H1 (cell line): ENCODE results near the gene SZT2. TPM values are rescaled to one million over a fixed set of nuclear protein-coding genes. Genes with fewer than 3 reads are reported as not detected.

ENCODE experiments used
- CTCF ChIA-PET: fragments of 300-600 bp; sonication (Branson Sonifier 250); formaldehyde crosslinking; loops from one replicate; lab custom pipeline; 2021; ENCODE audit not compliant: partially characterized antibody; lab: Charles Lee
- POLR2A ChIA-PET: fragments of 300-600 bp; sonication (Branson Sonifier 250); formaldehyde crosslinking; loops from one replicate; lab custom pipeline; 2021; ENCODE audit warnings: inconsistent platforms; ENCODE audit not compliant: partially characterized antibody; lab: Charles Lee
- DNase-seq, 2 experiments: peaks; one replicate each; pipeline versions ENCODE4 v3.0.0 to v3.0.0-alpha.2; 2010 to 2022; ENCODE audit warnings: low spot score in 2 of 2, low read depth in 1 of 2, mixed read lengths in 1 of 2
- FAIRE-seq: peaks from 2 replicates; lab custom pipeline; 2011; peaks lifted over from hg19 to GRCh38; lab: Jason Lieb, UNC
- H2AFZ ChIP-seq: 2 replicates; pipeline ENCODE4 v1.8.1; 2012; ENCODE audit warnings: low read length, inconsistent platforms
- H2AK5ac ChIP-seq: 2 replicates; pipeline ENCODE4 v1.6.1; 2013; ENCODE audit warnings: low read depth, low read length
- H2BK120ac ChIP-seq: replicated peaks from 2 replicates; pipeline ENCODE3; 2013; ENCODE audit warnings: low read depth, low read length, inconsistent platforms
- H2BK12ac ChIP-seq: 2 replicates; pipeline ENCODE4 v1.6.1; 2013; ENCODE audit warnings: low read depth, low read length
- H2BK15ac ChIP-seq: 2 replicates; pipeline ENCODE4 v1.6.1; 2013; ENCODE audit warnings: low read length
- H2BK20ac ChIP-seq: 2 replicates; pipeline ENCODE4 v1.6.1; 2013; ENCODE audit warnings: low read length
- H2BK5ac ChIP-seq: 2 replicates; pipeline ENCODE4 v1.6.1; 2013; ENCODE audit warnings: low read depth, low read length
- H3K14ac ChIP-seq: 2 replicates; pipeline ENCODE4 v1.6.1; 2013; ENCODE audit warnings: inconsistent platforms; ENCODE audit not compliant: insufficient read length
- H3K18ac ChIP-seq: 2 replicates; pipeline ENCODE4 v1.6.1; 2013; ENCODE audit warnings: low read length; ENCODE audit errors: extremely low read depth
- H3K23ac ChIP-seq: 2 replicates; pipeline ENCODE4 v1.6.1; 2013; ENCODE audit warnings: inconsistent platforms; ENCODE audit not compliant: insufficient read length
- H3K23me2 ChIP-seq: 2 replicates; pipeline ENCODE4 v1.6.1; 2013; ENCODE audit warnings: low read depth, low read length
- H3K27ac ChIP-seq: 2 replicates; pipeline ENCODE4 v1.6.1; 2011; ENCODE audit warnings: low read depth, low read length, inconsistent platforms
- H3K27me3 ChIP-seq, 4 experiments: replicated peaks in 1 of 4; 1 replicate in 1 of 4; 2 replicates in 3 of 4; pipeline versions ENCODE4 v1.6.1 to v1.8.1; 2011 to 2013; ENCODE audit warnings: low read length in 3 of 4, mild to moderate bottlenecking in 3 of 4, inconsistent platforms in 2 of 4, mixed read lengths in 2 of 4, moderate library complexity in 1 of 4; ENCODE audit not compliant: control insufficient read depth in 3 of 4, insufficient read depth in 3 of 4; ENCODE audit errors: extremely low read depth in 1 of 4
- H3K36me3 ChIP-seq, 4 experiments: 2 replicates each; pipeline versions ENCODE4 v1.6.1 to v1.8.1; 2011 to 2013; ENCODE audit warnings: mild to moderate bottlenecking in 4 of 4, low read length in 3 of 4, moderate library complexity in 2 of 4, control low read depth in 1 of 4, inconsistent platforms in 1 of 4; ENCODE audit not compliant: insufficient read depth in 4 of 4, control insufficient read depth in 2 of 4
- H3K4ac ChIP-seq: replicated peaks from 2 replicates; pipeline ENCODE3; 2013; ENCODE audit warnings: low read length, low read depth, mixed read lengths, inconsistent platforms; ENCODE audit not compliant: insufficient read length
- H3K4me1 ChIP-seq, 4 experiments: replicated peaks in 1 of 4; 1 replicate in 1 of 4; 2 replicates in 3 of 4; pipeline versions ENCODE4 v1.6.1 to v1.8.1; 2011 to 2013; ENCODE audit warnings: low read length in 3 of 4, inconsistent platforms in 2 of 4, mixed read lengths in 1 of 4; ENCODE audit not compliant: insufficient read depth in 4 of 4, control insufficient read depth in 3 of 4
- H3K4me2 ChIP-seq, 2 experiments: 2 replicates each; pipeline versions ENCODE4 v1.6.1 to v1.8.1; 2011 to 2013; ENCODE audit warnings: low read depth in 2 of 2, low read length in 2 of 2, control low read depth in 1 of 2, inconsistent platforms in 1 of 2, mild to moderate bottlenecking in 1 of 2; ENCODE audit not compliant: insufficient read depth in 1 of 2
- H3K4me3 ChIP-seq, 4 experiments: fragments of 200-600, 300-600 bp in 1 of 4; sonication (generic), shearing (Covaris generic), sonication (Bioruptor Twin) in 1 of 4; 2 replicates each; pipeline versions ENCODE4 v1.5.1 to v1.8.1; 2011 to 2016; ENCODE audit warnings: low read length in 4 of 4, low read depth in 3 of 4, control low read depth in 2 of 4, inconsistent platforms in 2 of 4, mild to moderate bottlenecking in 2 of 4, mixed read lengths in 1 of 4, moderate library complexity in 1 of 4; ENCODE audit not compliant: insufficient read depth in 2 of 4; ENCODE audit errors: extremely low read depth in 1 of 4
- H3K56ac ChIP-seq: replicated peaks from 2 replicates; pipeline ENCODE3; 2013; ENCODE audit warnings: low read depth, mild to moderate bottlenecking, mixed read lengths, low read length, inconsistent platforms; ENCODE audit not compliant: insufficient read length
- H3K79me1 ChIP-seq: 2 replicates; pipeline ENCODE4 v1.6.1; 2013; ENCODE audit warnings: low read depth, low read length, control low read depth
- H3K79me2 ChIP-seq, 2 experiments: 2 replicates each; pipeline versions ENCODE4 v1.6.1 to v1.8.1; 2012 to 2013; ENCODE audit warnings: low read length in 2 of 2, mild to moderate bottlenecking in 2 of 2, inconsistent platforms in 1 of 2; ENCODE audit not compliant: insufficient read depth in 2 of 2, control insufficient read depth in 1 of 2
- H3K9ac ChIP-seq, 4 experiments: replicated peaks in 1 of 4; 1 replicate in 1 of 4; 2 replicates in 3 of 4; pipeline versions ENCODE4 v1.6.1 to v1.8.1; 2011 to 2013; ENCODE audit warnings: low read depth in 3 of 4, low read length in 3 of 4, control low read depth in 2 of 4, mild to moderate bottlenecking in 2 of 4, moderate library complexity in 2 of 4, inconsistent platforms in 1 of 4; ENCODE audit errors: extremely low read depth in 1 of 4
- H3K9me3 ChIP-seq, 2 experiments: 2 replicates each; pipeline versions ENCODE4 v1.6.1 to v1.8.1; 2012 to 2013; ENCODE audit warnings: mild to moderate bottlenecking in 2 of 2, moderate library complexity in 2 of 2, control low read depth in 1 of 2, inconsistent platforms in 1 of 2, low read depth in 1 of 2, low read length in 1 of 2, mixed read lengths in 1 of 2; ENCODE audit not compliant: insufficient read depth in 2 of 2
- H4K20me1 ChIP-seq, 2 experiments: replicated peaks in 1 of 2; 2 replicates each; pipeline versions ENCODE3 to v1.8.1; 2011 to 2013; ENCODE audit warnings: inconsistent platforms in 2 of 2, low read length in 2 of 2, mild to moderate bottlenecking in 1 of 2; ENCODE audit not compliant: insufficient read depth in 2 of 2, control insufficient read depth in 1 of 2
- H4K5ac ChIP-seq: 2 replicates; pipeline ENCODE4 v1.6.1; 2013; ENCODE audit warnings: low read length, low read depth, mixed read lengths, inconsistent platforms; ENCODE audit not compliant: insufficient read length
- H4K8ac ChIP-seq: 2 replicates; pipeline ENCODE4 v1.8.0; 2013; ENCODE audit warnings: mild to moderate bottlenecking, moderate library complexity, low read length, inconsistent platforms; ENCODE audit not compliant: insufficient read depth; ENCODE audit errors: extremely low read depth
- H4K91ac ChIP-seq: replicated peaks from 2 replicates; pipeline ENCODE3; 2013; ENCODE audit warnings: low read length, mixed read lengths, inconsistent platforms; ENCODE audit not compliant: insufficient read length
- GABPA ChIP-seq: IDR thresholded peaks from 2 replicates; pipeline ENCODE4 v1.6.1; 2011; ENCODE audit warnings: mild to moderate bottlenecking, low read length, moderate library complexity, borderline replicate concordance; ENCODE audit not compliant: insufficient read depth
- NANOG ChIP-seq: IDR thresholded peaks from 2 replicates; pipeline ENCODE4 v1.6.1; 2011; ENCODE audit warnings: low read length, low read depth, mild to moderate bottlenecking, inconsistent platforms; ENCODE audit not compliant: insufficient read depth, poor library complexity, severe bottlenecking
- POLR2AphosphoS5 ChIP-seq: IDR thresholded peaks from 2 replicates; pipeline ENCODE4 v1.6.1; 2011; ENCODE audit warnings: low read depth, low read length
- SUZ12 ChIP-seq: fragments of 200-600 bp; sonication (generic); IDR thresholded peaks from 2 replicates; pipeline ENCODE4 v1.6.1; 2012; ENCODE audit warnings: mild to moderate bottlenecking, inconsistent platforms, low read length, moderate library complexity, mixed read lengths
- WGBS, 2 experiments: shearing (Covaris generic) in 1 of 2; methylation state at CpG; one replicate each; pipeline versions ENCODE4 v1.1.6 to v1.1.7; 2013 to 2015; ENCODE audit warnings: low lambda C conversion rate in 2 of 2, mixed read lengths in 2 of 2, inconsistent platforms in 1 of 2, low coverage in 1 of 2, missing lambda C conversion rate in 1 of 2; ENCODE audit not compliant: insufficient replicate concordance in 2 of 2, insufficient coverage in 1 of 2, insufficient read length in 1 of 2; ENCODE audit errors: extremely low coverage in 1 of 2, missing lambda C conversion rate in 1 of 2; 5-methylcytosine and 5-hydroxymethylcytosine counted together
- long read RNA-seq, 2 experiments: library from RNA in 1 of 2; library from capped mRNA in 1 of 2; stranded (forward); transcript quantifications; one replicate each; pipeline ENCODE4 v2.0.0, GENCODE V29; 2021; ENCODE audit warnings: inconsistent platforms in 1 of 2
- polyA minus RNA-seq, 3 experiments: library from RNA; depleted of rRNA, polyadenylated mRNA; stranded (reverse); fragments of >200 nt; gene quantifications; 1 replicate in 2 of 3; 2 replicates in 1 of 3; pipeline ENCODE4 v1.2.3, GENCODE V29; 2011
- polyA plus RNA-seq, 7 experiments: library from polyadenylated mRNA; depleted of rRNA in 3 of 7; stranded (reverse) in 5 of 7; unstranded in 2 of 7; fragments of >200 nt in 5 of 7; fragments of 200-250 nt in 2 of 7; gene quantifications; 1 replicate in 5 of 7; 2 replicates in 1 of 7; 4 replicates in 1 of 7; pipeline versions ENCODE4 v1.2.1 to v1.2.3, GENCODE V29; 2011 to 2013; ENCODE audit warnings: missing spikeins in 2 of 7, mixed read lengths in 2 of 7
- total RNA-seq: library from RNA; stranded (reverse); fragmentation: NEBNext Ultra II Directional; extraction: Animal tissue kit (Norgen Biotek cat#: 25700); gene quantifications from 2 replicates; pipeline ENCODE4 v1.2.1, GENCODE V29; 2021

The SZT2 gene
- total RNA-seq (12.9 and 13.8 TPM in 2 replicates), polyA plus RNA-seq (2011; rRNA removed) (4.7 and 8.0 TPM in 2 replicates), polyA minus RNA-seq (2011; rRNA and poly(A)+ RNA removed) (30.2 and 31.0 TPM in 2 replicates)
- 3.8 TPM for polyA plus RNA-seq (2011; cell fraction: cytosol; rRNA removed)
- 35.9 TPM for polyA plus RNA-seq (2011; cell fraction: nucleus; rRNA removed)
- 6.5 to 8.1 TPM (median 6.7 TPM) in 4 replicates for polyA plus RNA-seq (2012, experiment 1 of 2)
- polyA plus RNA-seq (2012, experiment 2 of 2): 13.4 TPM
- polyA plus RNA-seq (2013, experiment 1 of 2): 5.2 TPM
- polyA plus RNA-seq (2013, experiment 2 of 2): 3.5 TPM
- 6.6 TPM for polyA minus RNA-seq (2011; cell fraction: cytosol; rRNA and poly(A)+ RNA removed)
- polyA minus RNA-seq (2011; cell fraction: nucleus; rRNA and poly(A)+ RNA removed): 40.9 TPM
- long read RNA-seq, experiment 1, partial matches to known transcripts: 3 of 4 reads
- long read RNA-seq, experiment 1, other reads (novel, unspliced or antisense): 1 of 4 reads
- long read RNA-seq, experiment 2, partial matches to known transcripts: 0 of 2 reads
- long read RNA-seq, experiment 2, other reads (novel, unspliced or antisense): 1 of 2 reads

- Histone ChIP-seq H3K27ac (peak within 1 kb of the TSS; percentile 5; the same call in 1 of the 2 replicates), H2BK15ac (peak within 1 kb of the TSS; percentile 77; the same call in 1 of the 2 replicates), H3K9me3 (no peaks in the 10 kb centered on the region), H2BK120ac (no peak within 1 kb of the TSS), H3K23me2 (peaks cover 3% of the 10 kb centered on the region), H2AFZ (peak within 1 kb of the TSS; percentile 45), H4K5ac (peak within 1 kb of the TSS; percentile 96), H3K79me2 (peaks cover 7 to 20% of the 10 kb centered on the region in 2 experiments; a peak in 3 of 4 replicates), H2BK5ac (peak within 1 kb of the TSS; percentile 93), H4K91ac (peak within 1 kb of the TSS; percentile 94), H3K56ac (peak within 1 kb of the TSS; percentile 54), H3K23ac (no peak within 1 kb of the TSS), H4K20me1 (peaks cover 1 to 4% of the 10 kb centered on the region in 2 experiments), H2BK20ac (no peak within 1 kb of the TSS), H3K4me2 (peak within 1 kb of the TSS; percentile 78 to 92), H3K9ac (peak within 1 kb of the TSS; percentile 65 to 82 (median 67)), H3K79me1 (peaks cover 2% of the 10 kb centered on the region; the same call in 1 of the 2 replicates), H3K27me3 (no peaks in the 10 kb centered on the region), H2AK5ac (no peak within 1 kb of the TSS), H3K4ac (no peak within 1 kb of the TSS), H4K8ac (peak within 1 kb of the TSS; percentile 94; the same call in 1 of the 2 replicates), H2BK12ac (no peak within 1 kb of the TSS), H3K14ac (no peak within 1 kb of the TSS), H3K4me3 (peak within 1 kb of the TSS; percentile 78 to 92 (median 85)), H3K18ac (peak within 1 kb of the TSS; percentile 88), H3K36me3 (peaks cover 7 to 34% (median 22%) of the 10 kb centered on the region in 4 experiments), H3K4me1 (peaks cover 0 to 8% (median 4%) of the 10 kb centered on the region in 4 experiments; a peak in 4 of 7 replicates)
- ChIA-PET CTCF (interaction anchor here (0.6 to 3.0 kb wide), 12 partner anchors 14 to 161 kb away, joined by 3 to 12 read pairs (median 3); partner anchors contain the start of genes C1orf210 and ELOVL1), POLR2A (interaction anchor here (0.7 to 5.2 kb wide), 22 partner anchors 8 to 569 kb away, joined by 3 to 38 read pairs (median 4); partner anchors contain the start of genes CDC20, ELOVL1 and KDM4A)
- DNase-seq (peak; percentile 93 to 96), FAIRE-seq (no peak)
- 3% methylated on average over 52 of the region's 65 CpGs; no CpG with 5 or more reads in 1 of the 2 experiments for WGBS, 2 experiments
- TF ChIP-seq SUZ12: no peak
- TF ChIP-seq POLR2AphosphoS5: no peak
- TF ChIP-seq NANOG: no peak
- TF ChIP-seq GABPA: peak; percentile 97
These were observed at the start of gene SZT2, which contains the start of gene MED8 for GRCh38 chr1:43389326-43390313. SZT2 (plus strand) TSS chr1:43389899; CDS start chr1:43389969, 70 bp downstream. MED8 (minus strand) TSS chr1:43389800; CDS start chr1:43389764, 36 bp downstream.
